ENCODE results near the gene ADCK2. TPM values are rescaled to one million over a fixed set of nuclear protein-coding genes. Genes with fewer than 3 reads are reported as not detected.

Gene ADCK2
- total and polyA plus RNA-seq, 9 of the 15 experiments (the other 6 are each of a cell fraction or from before 2014, with no cell fraction given) = 0.08 to 14.3 (median 9.7) TPM

DNA sequence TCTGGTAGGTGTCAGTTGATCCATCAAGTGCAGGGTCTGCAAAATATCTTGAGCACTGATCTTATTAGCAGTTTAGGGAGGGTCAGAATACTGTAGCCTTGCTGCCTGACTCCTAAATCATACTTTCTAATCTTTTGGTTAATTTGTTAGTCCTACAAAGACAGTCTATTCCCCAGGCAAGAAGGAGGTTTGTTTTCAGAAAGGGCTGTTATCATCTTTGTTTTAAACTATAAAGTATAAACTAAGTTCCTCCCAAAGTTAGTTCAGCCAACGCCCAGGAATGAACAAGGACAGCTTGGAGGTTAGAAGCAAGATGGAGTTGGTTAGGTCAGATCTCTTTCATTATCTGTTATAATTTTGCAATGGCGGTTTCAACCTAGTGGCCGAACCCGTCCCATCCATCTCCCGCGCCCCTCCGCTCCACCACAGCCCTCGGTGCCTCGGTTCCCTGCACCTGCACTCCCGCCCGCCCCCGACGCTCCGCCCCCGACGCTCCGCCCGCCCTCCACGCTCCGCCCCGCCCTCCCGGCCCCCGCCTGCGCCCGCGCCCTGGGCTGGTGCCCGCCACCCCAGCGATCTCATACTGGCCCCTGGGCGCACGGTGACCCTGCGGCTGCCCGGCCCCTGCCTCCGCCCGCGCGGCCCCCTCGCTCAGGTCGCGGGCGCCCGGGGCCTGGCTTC is at the start of gene ADCK2 (continued):
- no peak for TF ChIP-seq HCFC1 (IDR thresholded peaks at IDR 0.05; ENCODE audit: low read depth, low read length)
- TF ChIP-seq, protein P1, sequence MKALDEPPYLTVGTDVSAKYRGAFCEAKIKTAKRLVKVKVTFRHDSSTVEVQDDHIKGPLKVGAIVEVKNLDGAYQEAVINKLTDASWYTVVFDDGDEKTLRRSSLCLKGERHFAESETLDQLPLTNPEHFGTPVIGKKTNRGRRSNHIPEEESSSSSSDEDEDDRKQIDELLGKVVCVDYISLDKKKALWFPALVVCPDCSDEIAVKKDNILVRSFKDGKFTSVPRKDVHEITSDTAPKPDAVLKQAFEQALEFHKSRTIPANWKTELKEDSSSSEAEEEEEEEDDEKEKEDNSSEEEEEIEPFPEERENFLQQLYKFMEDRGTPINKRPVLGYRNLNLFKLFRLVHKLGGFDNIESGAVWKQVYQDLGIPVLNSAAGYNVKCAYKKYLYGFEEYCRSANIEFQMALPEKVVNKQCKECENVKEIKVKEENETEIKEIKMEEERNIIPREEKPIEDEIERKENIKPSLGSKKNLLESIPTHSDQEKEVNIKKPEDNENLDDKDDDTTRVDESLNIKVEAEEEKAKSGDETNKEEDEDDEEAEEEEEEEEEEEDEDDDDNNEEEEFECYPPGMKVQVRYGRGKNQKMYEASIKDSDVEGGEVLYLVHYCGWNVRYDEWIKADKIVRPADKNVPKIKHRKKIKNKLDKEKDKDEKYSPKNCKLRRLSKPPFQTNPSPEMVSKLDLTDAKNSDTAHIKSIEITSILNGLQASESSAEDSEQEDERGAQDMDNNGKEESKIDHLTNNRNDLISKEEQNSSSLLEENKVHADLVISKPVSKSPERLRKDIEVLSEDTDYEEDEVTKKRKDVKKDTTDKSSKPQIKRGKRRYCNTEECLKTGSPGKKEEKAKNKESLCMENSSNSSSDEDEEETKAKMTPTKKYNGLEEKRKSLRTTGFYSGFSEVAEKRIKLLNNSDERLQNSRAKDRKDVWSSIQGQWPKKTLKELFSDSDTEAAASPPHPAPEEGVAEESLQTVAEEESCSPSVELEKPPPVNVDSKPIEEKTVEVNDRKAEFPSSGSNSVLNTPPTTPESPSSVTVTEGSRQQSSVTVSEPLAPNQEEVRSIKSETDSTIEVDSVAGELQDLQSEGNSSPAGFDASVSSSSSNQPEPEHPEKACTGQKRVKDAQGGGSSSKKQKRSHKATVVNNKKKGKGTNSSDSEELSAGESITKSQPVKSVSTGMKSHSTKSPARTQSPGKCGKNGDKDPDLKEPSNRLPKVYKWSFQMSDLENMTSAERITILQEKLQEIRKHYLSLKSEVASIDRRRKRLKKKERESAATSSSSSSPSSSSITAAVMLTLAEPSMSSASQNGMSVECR (CRISPR knock-in tag; IDR thresholded peaks at IDR 0.05) = no peak; the same call in 1 of the 2 replicates
- TF ChIP-seq, protein P2, sequence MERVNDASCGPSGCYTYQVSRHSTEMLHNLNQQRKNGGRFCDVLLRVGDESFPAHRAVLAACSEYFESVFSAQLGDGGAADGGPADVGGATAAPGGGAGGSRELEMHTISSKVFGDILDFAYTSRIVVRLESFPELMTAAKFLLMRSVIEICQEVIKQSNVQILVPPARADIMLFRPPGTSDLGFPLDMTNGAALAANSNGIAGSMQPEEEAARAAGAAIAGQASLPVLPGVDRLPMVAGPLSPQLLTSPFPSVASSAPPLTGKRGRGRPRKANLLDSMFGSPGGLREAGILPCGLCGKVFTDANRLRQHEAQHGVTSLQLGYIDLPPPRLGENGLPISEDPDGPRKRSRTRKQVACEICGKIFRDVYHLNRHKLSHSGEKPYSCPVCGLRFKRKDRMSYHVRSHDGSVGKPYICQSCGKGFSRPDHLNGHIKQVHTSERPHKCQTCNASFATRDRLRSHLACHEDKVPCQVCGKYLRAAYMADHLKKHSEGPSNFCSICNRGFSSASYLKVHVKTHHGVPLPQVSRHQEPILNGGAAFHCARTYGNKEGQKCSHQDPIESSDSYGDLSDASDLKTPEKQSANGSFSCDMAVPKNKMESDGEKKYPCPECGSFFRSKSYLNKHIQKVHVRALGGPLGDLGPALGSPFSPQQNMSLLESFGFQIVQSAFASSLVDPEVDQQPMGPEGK (CRISPR knock-in tag; IDR thresholded peaks at IDR 0.05; ENCODE audit: borderline replicate concordance) = no peak
- no peak for TF ChIP-seq PPARD (CRISPR knock-in tag; IDR thresholded peaks at IDR 0.05)
- 0 out of 2 replicates have a peak, but pooled peaks have one; percentile 45 for TF ChIP-seq SMAD3 (CRISPR knock-in tag; conservative IDR thresholded peaks at IDR 0.05)
- no peak for TF ChIP-seq ZNF140 (CRISPR knock-in tag; IDR thresholded peaks at IDR 0.05)
- no peak for TF ChIP-seq NR2C1 (IDR thresholded peaks at IDR 0.05)
- TF ChIP-seq NR2C1 (tag; IDR thresholded peaks at IDR 0.05) = peak; percentile 44; the same call in 1 of the 2 replicates
- TF ChIP-seq TEAD2 (tag; IDR thresholded peaks at IDR 0.05) = peak; percentile 74; the same call in 1 of the 2 replicates
- TF ChIP-seq SRF (CRISPR knock-in tag; IDR thresholded peaks at IDR 0.05) = no peak
- TF ChIP-seq, protein P3, sequence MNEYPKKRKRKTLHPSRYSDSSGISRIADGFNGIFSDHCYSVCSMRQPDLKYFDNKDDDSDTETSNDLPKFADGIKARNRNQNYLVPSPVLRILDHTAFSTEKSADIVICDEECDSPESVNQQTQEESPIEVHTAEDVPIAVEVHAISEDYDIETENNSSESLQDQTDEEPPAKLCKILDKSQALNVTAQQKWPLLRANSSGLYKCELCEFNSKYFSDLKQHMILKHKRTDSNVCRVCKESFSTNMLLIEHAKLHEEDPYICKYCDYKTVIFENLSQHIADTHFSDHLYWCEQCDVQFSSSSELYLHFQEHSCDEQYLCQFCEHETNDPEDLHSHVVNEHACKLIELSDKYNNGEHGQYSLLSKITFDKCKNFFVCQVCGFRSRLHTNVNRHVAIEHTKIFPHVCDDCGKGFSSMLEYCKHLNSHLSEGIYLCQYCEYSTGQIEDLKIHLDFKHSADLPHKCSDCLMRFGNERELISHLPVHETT (CRISPR knock-in tag; conservative IDR thresholded peaks at IDR 0.05 in 1 of 2, IDR thresholded peaks at IDR 0.05 in 1 of 2) = peak in 1 of 2 experiments; percentile 29; a peak in 2 of 4 replicates
- TF ChIP-seq, protein P4, sequence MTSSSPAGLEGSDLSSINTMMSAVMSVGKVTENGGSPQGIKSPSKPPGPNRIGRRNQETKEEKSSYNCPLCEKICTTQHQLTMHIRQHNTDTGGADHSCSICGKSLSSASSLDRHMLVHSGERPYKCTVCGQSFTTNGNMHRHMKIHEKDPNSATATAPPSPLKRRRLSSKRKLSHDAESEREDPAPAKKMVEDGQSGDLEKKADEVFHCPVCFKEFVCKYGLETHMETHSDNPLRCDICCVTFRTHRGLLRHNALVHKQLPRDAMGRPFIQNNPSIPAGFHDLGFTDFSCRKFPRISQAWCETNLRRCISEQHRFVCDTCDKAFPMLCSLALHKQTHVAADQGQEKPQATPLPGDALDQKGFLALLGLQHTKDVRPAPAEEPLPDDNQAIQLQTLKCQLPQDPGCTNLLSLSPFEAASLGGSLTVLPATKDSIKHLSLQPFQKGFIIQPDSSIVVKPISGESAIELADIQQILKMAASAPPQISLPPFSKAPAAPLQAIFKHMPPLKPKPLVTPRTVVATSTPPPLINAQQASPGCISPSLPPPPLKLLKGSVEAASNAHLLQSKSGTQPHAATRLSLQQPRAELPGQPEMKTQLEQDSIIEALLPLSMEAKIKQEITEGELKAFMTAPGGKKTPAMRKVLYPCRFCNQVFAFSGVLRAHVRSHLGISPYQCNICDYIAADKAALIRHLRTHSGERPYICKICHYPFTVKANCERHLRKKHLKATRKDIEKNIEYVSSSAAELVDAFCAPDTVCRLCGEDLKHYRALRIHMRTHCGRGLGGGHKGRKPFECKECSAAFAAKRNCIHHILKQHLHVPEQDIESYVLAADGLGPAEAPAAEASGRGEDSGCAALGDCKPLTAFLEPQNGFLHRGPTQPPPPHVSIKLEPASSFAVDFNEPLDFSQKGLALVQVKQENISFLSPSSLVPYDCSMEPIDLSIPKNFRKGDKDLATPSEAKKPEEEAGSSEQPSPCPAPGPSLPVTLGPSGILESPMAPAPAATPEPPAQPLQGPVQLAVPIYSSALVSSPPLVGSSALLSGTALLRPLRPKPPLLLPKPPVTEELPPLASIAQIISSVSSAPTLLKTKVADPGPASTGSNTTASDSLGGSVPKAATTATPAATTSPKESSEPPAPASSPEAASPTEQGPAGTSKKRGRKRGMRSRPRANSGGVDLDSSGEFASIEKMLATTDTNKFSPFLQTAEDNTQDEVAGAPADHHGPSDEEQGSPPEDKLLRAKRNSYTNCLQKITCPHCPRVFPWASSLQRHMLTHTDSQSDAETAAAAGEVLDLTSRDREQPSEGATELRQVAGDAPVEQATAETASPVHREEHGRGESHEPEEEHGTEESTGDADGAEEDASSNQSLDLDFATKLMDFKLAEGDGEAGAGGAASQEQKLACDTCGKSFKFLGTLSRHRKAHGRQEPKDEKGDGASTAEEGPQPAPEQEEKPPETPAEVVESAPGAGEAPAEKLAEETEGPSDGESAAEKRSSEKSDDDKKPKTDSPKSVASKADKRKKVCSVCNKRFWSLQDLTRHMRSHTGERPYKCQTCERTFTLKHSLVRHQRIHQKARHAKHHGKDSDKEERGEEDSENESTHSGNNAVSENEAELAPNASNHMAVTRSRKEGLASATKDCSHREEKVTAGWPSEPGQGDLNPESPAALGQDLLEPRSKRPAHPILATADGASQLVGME (CRISPR knock-in tag; IDR thresholded peaks at IDR 0.05) = no peak
